ENCODE measurements around the gene THSD8.

Gene THSD8

GRCh38 chr19:12828494-12828893, 26.6 kb downstream of the THSD8 start:
- TF ChIP-seq, protein P1, sequence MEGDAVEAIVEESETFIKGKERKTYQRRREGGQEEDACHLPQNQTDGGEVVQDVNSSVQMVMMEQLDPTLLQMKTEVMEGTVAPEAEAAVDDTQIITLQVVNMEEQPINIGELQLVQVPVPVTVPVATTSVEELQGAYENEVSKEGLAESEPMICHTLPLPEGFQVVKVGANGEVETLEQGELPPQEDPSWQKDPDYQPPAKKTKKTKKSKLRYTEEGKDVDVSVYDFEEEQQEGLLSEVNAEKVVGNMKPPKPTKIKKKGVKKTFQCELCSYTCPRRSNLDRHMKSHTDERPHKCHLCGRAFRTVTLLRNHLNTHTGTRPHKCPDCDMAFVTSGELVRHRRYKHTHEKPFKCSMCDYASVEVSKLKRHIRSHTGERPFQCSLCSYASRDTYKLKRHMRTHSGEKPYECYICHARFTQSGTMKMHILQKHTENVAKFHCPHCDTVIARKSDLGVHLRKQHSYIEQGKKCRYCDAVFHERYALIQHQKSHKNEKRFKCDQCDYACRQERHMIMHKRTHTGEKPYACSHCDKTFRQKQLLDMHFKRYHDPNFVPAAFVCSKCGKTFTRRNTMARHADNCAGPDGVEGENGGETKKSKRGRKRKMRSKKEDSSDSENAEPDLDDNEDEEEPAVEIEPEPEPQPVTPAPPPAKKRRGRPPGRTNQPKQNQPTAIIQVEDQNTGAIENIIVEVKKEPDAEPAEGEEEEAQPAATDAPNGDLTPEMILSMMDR (IDR thresholded peaks at IDR 0.05; ENCODE audit: low read depth, low read length): no peak
- TF ChIP-seq MYC (IDR thresholded peaks at IDR 0.05; ENCODE audit: low read depth, low read length) (no peak), POLR2A (IDR thresholded peaks at IDR 0.05; ENCODE audit: extremely low read depth, insufficient read length) (no peak)
- TF ChIP-seq, protein P2, sequence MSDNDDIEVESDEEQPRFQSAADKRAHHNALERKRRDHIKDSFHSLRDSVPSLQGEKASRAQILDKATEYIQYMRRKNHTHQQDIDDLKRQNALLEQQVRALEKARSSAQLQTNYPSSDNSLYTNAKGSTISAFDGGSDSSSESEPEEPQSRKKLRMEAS (IDR thresholded peaks at IDR 0.05; ENCODE audit: low read depth, low read length): no peak
- DNase-seq (ENCODE audit: low read depth): no peak
- no peak overlapping the region for H3K4me3 ChIP-seq (ENCODE audit: low read depth, low read length)

- DNase-seq (ENCODE audit: low read depth): no peak
- H3K4me3 ChIP-seq (ENCODE audit: low read depth, low read length): no peak overlapping the region
- TF ChIP-seq, protein P1 (IDR thresholded peaks at IDR 0.05; ENCODE audit: low read depth, low read length): no peak
- TF ChIP-seq POLR2A (IDR thresholded peaks at IDR 0.05; ENCODE audit: extremely low read depth, insufficient read length): no peak
- TF ChIP-seq MYC (IDR thresholded peaks at IDR 0.05; ENCODE audit: low read depth, low read length): no peak
- TF ChIP-seq, protein P2 (IDR thresholded peaks at IDR 0.05; ENCODE audit: low read depth, low read length): no peak
Measured at GRCh38 chr19:12833418-12833737, 31.5 kb downstream of the THSD8 start.

- H3K4me3 ChIP-seq (ENCODE audit: low read depth, low read length): no peak overlapping the region
- no peak for TF ChIP-seq MYC (IDR thresholded peaks at IDR 0.05; ENCODE audit: low read depth, low read length)
- TF ChIP-seq, protein P1 (IDR thresholded peaks at IDR 0.05; ENCODE audit: low read depth, low read length): no peak
- TF ChIP-seq, protein P2 (IDR thresholded peaks at IDR 0.05; ENCODE audit: low read depth, low read length): no peak
- TF ChIP-seq POLR2A (IDR thresholded peaks at IDR 0.05; ENCODE audit: extremely low read depth, insufficient read length): no peak
- DNase-seq (ENCODE audit: low read depth): peak; percentile 44
Measured at GRCh38 chr19:12833738-12834565, 32.1 kb downstream of the THSD8 start.

GRCh38 chr19:12834566-12834943, 32.7 kb downstream of the THSD8 start, which contains the start of gene RTBDN:
Gene RTBDN (minus strand): TSS chr19:12834579. CDS start chr19:12829979, 4,600 bp downstream.
- no peak for DNase-seq (ENCODE audit: low read depth)
- no peak for TF ChIP-seq MYC (IDR thresholded peaks at IDR 0.05; ENCODE audit: low read depth, low read length)
- TF ChIP-seq POLR2A (IDR thresholded peaks at IDR 0.05; ENCODE audit: extremely low read depth, insufficient read length): no peak
- TF ChIP-seq, protein P2 (IDR thresholded peaks at IDR 0.05; ENCODE audit: low read depth, low read length): no peak
- TF ChIP-seq, protein P1 (IDR thresholded peaks at IDR 0.05; ENCODE audit: low read depth, low read length): no peak

DNA sequence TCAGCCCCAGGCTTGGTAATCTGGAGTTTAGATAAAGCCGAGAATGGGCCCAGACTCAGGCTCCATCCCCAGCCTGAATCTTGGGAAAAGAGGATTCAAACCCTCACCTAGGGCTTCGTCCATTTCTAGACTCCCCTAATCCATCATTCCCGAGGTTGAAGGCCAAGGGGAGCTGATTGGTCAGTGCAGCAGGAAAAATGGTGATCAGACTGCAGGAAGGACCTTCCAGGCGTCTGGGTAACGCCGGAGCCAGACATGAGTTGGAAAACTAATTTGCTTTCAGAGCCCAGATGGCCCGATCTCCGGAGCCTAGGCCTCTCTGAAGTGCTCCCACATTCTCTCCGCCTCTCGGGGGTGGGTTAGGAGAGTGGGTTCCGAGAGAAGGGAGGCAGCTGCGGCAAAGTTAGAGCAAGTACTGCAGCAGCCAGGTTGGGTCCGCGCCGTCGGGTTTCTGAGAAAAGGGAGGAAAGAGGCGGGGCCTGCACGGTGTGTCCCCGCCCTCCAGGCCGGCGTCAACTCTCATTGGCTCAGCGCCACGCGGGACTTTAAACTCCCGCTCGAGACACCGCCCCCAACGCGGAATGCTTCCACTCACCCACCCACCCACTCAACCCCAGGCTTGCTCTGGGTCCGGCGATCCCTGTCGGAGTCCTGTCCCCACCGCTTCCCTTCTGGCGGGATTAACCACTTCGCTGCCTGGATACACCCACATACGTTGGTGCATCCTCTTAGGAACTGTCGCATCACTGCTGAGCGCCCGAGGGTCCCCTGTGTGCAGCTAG, 33.3 kb downstream of the THSD8 start:
- DNase-seq (ENCODE audit: low read depth): no peak
- no peak overlapping the region for H3K4me3 ChIP-seq (ENCODE audit: low read depth, low read length)
- TF ChIP-seq, protein P2 (IDR thresholded peaks at IDR 0.05; ENCODE audit: low read depth, low read length): no peak
- TF ChIP-seq POLR2A (IDR thresholded peaks at IDR 0.05; ENCODE audit: extremely low read depth, insufficient read length) (no peak), MYC (IDR thresholded peaks at IDR 0.05; ENCODE audit: low read depth, low read length) (no peak)
- TF ChIP-seq, protein P1 (IDR thresholded peaks at IDR 0.05; ENCODE audit: low read depth, low read length): no peak

More at GRCh38 chr19:12834566-12834943, 32.7 kb downstream of the THSD8 start, which contains the start of gene RTBDN:
- H3K4me3 ChIP-seq (ENCODE audit: low read depth, low read length): no peak within 1 kb of the TSS
